HEK293T (cell line): ENCODE results near the gene SLC66A1.

Source experiments
- ARNT ChIP-seq: fragments of 450-650 bp; IDR thresholded peaks from 2 replicates; pipeline ENCODE4 v1.6.1; 2017; ENCODE audit warnings: mild to moderate bottlenecking
- ELF4 ChIP-seq: fragments of 450-650 bp; IDR thresholded peaks from 2 replicates; pipeline ENCODE4 v1.6.1; 2017; ENCODE audit warnings: antibody characterized with exemption
- FOXK2 ChIP-seq: fragments of 450-650 bp; IDR thresholded peaks from 2 replicates; pipeline ENCODE4 v1.6.1; 2016; ENCODE audit warnings: mild to moderate bottlenecking
- FOXM1 ChIP-seq: fragments of 450-650 bp; IDR thresholded peaks from 2 replicates; pipeline ENCODE4 v1.6.1; 2017; ENCODE audit warnings: mild to moderate bottlenecking, borderline replicate concordance
- NFRKB ChIP-seq: fragments of 450-650 bp; IDR thresholded peaks from 2 replicates; pipeline ENCODE4 v1.6.1; 2016; ENCODE audit warnings: mild to moderate bottlenecking, moderate library complexity
- SP1 ChIP-seq: fragments of 450-650 bp; IDR thresholded peaks from 2 replicates; pipeline ENCODE4 v1.6.1; 2017
- SUZ12 ChIP-seq: fragments of 450-650 bp; IDR thresholded peaks from 2 replicates; pipeline ENCODE4 v1.6.1; 2016; ENCODE audit warnings: mild to moderate bottlenecking
- ZNF384 ChIP-seq: fragments of 450-650 bp; IDR thresholded peaks from 2 replicates; pipeline ENCODE4 v1.6.1; 2016

GRCh38 chr1:19351873-19352272, 39.7 kb downstream of the SLC66A1 start:
- TF ChIP-seq SP1 (no peak), FOXK2 (no peak), ARNT (no peak), FOXM1 (no peak), ELF4 (no peak), SUZ12 (no peak), ZNF384 (no peak), NFRKB (no peak)
